Hematopoietic multipotent progenitor cell (in vitro differentiated cells): ENCODE data around the gene PLEKHD1. TPM values are rescaled to one million over a fixed set of nuclear protein-coding genes. Genes with fewer than 3 reads are reported as not detected.

ENCODE experiments used
- DNase-seq, 3 donors: peaks; one replicate each; pipeline ENCODE4 v3.0.0-alpha.2; 2011 to 2015; ENCODE audit warnings: low read depth in 2 of 3, low spot score in 2 of 3
- total RNA-seq: library from RNA; depleted of rRNA; stranded (reverse); fragments of >200 nt; gene quantifications from one replicate; pipeline ENCODE4 v1.2.3, GENCODE V29; 2012

Gene PLEKHD1
- total RNA-seq, 1 donor = under 0.01 TPM

- DNase-seq = peak; percentile 39 to 72 (median 63)
Measured at GRCh38 chr14:69574263-69574953, 89.9 kb downstream of the PLEKHD1 start, which contains the start of gene CCDC177. Gene CCDC177, minus strand, starts transcription at chr14:69574871. Its CDS starts 1,249 bp downstream, at chr14:69573622.

GRCh38 chr14:69574954-69575295, 90.4 kb downstream of the PLEKHD1 start:
- DNase-seq = no peak

- no peak for DNase-seq
Measured at GRCh38 chr14:69579476-69579875, 94.9 kb downstream of the PLEKHD1 start.

GRCh38 chr14:69580009-69580577, 95.6 kb downstream of the PLEKHD1 start:
- peak in 2 of 3 donors; percentile 43 to 48 for DNase-seq

Other genes with a start within 250 kb of the PLEKHD1 start
- under 0.01 TPM for gene GALNT16, start 224.6 kb upstream of the PLEKHD1 start, total RNA-seq
- 54.4 TPM for gene ERH, start 86.4 kb upstream of the PLEKHD1 start, total RNA-seq
- 86.2 TPM for gene SLC39A9, start 86.0 kb upstream of the PLEKHD1 start, total RNA-seq
- gene CCDC177, start 90.1 kb downstream of the PLEKHD1 start, total RNA-seq = under 0.01 TPM
- 23.4 TPM for gene SUSD6, start 126.9 kb downstream of the PLEKHD1 start, total RNA-seq